Measurements from ENCODE around the gene DNAH14. TPM values are rescaled to one million over a fixed set of nuclear protein-coding genes. Genes with fewer than 3 reads are reported as not detected.

The DNAH14 gene
- total and polyA plus RNA-seq, 2 of the 13 experiments (the other 11 are each of a cell fraction or from before 2014, with no cell fraction given) = 4.5 to 27.5 TPM

DNA sequence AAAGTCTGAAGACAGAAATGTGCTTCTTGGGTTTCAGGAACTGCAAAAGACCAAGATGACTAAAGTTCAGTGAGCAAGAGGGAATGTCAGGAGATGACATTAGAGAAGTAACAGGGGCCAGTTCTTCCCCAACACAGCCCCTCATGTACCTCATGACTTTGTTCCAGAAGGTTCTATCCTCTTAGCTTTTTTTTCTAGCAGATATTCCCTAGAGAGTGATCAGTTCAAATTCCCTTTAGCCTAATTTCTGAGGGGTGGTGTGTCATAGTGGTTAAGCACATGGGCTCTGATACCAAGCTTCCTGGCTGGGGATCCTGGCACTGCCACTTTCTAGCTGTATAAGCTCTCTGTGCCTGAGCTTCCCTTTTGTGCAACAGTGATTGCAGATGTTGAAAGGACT, 390.4 kb downstream of the DNAH14 start (continued):
- TF ChIP-seq, protein P1, sequence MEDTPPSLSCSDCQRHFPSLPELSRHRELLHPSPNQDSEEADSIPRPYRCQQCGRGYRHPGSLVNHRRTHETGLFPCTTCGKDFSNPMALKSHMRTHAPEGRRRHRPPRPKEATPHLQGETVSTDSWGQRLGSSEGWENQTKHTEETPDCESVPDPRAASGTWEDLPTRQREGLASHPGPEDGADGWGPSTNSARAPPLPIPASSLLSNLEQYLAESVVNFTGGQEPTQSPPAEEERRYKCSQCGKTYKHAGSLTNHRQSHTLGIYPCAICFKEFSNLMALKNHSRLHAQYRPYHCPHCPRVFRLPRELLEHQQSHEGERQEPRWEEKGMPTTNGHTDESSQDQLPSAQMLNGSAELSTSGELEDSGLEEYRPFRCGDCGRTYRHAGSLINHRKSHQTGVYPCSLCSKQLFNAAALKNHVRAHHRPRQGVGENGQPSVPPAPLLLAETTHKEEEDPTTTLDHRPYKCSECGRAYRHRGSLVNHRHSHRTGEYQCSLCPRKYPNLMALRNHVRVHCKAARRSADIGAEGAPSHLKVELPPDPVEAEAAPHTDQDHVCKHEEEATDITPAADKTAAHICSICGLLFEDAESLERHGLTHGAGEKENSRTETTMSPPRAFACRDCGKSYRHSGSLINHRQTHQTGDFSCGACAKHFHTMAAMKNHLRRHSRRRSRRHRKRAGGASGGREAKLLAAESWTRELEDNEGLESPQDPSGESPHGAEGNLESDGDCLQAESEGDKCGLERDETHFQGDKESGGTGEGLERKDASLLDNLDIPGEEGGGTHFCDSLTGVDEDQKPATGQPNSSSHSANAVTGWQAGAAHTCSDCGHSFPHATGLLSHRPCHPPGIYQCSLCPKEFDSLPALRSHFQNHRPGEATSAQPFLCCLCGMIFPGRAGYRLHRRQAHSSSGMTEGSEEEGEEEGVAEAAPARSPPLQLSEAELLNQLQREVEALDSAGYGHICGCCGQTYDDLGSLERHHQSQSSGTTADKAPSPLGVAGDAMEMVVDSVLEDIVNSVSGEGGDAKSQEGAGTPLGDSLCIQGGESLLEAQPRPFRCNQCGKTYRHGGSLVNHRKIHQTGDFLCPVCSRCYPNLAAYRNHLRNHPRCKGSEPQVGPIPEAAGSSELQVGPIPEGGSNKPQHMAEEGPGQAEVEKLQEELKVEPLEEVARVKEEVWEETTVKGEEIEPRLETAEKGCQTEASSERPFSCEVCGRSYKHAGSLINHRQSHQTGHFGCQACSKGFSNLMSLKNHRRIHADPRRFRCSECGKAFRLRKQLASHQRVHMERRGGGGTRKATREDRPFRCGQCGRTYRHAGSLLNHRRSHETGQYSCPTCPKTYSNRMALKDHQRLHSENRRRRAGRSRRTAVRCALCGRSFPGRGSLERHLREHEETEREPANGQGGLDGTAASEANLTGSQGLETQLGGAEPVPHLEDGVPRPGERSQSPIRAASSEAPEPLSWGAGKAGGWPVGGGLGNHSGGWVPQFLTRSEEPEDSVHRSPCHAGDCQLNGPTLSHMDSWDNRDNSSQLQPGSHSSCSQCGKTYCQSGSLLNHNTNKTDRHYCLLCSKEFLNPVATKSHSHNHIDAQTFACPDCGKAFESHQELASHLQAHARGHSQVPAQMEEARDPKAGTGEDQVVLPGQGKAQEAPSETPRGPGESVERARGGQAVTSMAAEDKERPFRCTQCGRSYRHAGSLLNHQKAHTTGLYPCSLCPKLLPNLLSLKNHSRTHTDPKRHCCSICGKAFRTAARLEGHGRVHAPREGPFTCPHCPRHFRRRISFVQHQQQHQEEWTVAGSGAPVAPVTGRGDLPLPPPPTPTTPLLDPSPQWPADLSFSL (CRISPR knock-in tag; IDR thresholded peaks at IDR 0.05) = no peak
- TF ChIP-seq PAF1 (CRISPR knock-in tag; IDR thresholded peaks at IDR 0.05) = no peak

DNA sequence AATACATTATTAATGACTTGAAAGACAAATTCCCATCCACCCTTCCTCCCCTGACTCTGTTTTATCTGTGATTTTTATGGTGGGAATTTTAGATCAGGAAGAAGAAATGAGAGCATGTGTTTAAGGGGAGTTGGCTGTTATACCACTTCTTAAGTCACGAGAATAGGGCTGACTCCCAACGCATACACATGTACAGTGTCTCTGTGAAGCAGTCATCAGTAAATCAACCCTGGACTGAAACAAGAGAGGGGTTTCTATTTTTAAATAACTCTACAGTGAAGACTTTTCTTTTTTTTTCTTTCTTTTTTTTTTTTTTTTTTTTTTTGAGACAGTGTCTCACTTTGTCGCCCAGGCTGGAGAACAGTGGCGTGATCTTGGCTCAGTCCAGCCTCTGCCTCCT, 392.3 kb downstream of the DNAH14 start:
- ChIA-PET POLR2A (no interaction called here), CTCF (ENCODE audit: low intra/inter-chr PET ratio, low total read pairs) (no interaction called here)
- no TSS peak for BruUV-seq (replicated peaks)
- Histone ChIP-seq H2AFZ (ENCODE audit: low read length) (no peak overlapping the region), H3K27ac (ENCODE audit: extremely low read length, insufficient read depth, low read length) (no peak overlapping the region), H3K9me3 (ENCODE audit: low read length) (no peaks in the 10 kb centered on the region), H3K4me2 (ENCODE audit: low read depth, low read length) (no peak overlapping the region), H4K20me1 (ENCODE audit: insufficient read depth, low read length) (no peaks in the 10 kb centered on the region), H3K79me2 (ENCODE audit: insufficient read depth, low read length) (no peaks in the 10 kb centered on the region), H3K4me3 (replicated peaks in 1 of 3; ENCODE audit: insufficient read depth in 1 of 3, low read depth in 2 of 3, low read length in 3 of 3) (no peak overlapping the region), H3K36me3 (replicated peaks in 1 of 2; ENCODE audit: control insufficient read depth in 1 of 2, insufficient read depth in 2 of 2, low read length in 2 of 2) (no peaks in the 10 kb centered on the region), H3K27me3 (ENCODE audit: control insufficient read depth in 1 of 2, insufficient read depth in 2 of 2, low read length in 2 of 2) (no peaks in the 10 kb centered on the region), H3K4me1 (ENCODE audit: insufficient read depth, low read length) (no peaks in the 10 kb centered on the region), H3K9ac (ENCODE audit: insufficient read depth, low read depth, low read length) (no peak overlapping the region)
- in situ Hi-C loops (cut with HindIII; ENCODE audit: extremely low pct_ligation_motif_present, low pct_unique_long_range_greater_than_20kb) = loop anchor here (25.0 kb wide), 1 partner anchor 641 kb away; no protein-coding TSS in a partner anchor
- whole genome bisulfite sequencing (ENCODE audit: low lambda C conversion rate) = 72% methylated on average over 4 of the region's 4 CpGs
- TF ChIP-seq, protein P2, sequence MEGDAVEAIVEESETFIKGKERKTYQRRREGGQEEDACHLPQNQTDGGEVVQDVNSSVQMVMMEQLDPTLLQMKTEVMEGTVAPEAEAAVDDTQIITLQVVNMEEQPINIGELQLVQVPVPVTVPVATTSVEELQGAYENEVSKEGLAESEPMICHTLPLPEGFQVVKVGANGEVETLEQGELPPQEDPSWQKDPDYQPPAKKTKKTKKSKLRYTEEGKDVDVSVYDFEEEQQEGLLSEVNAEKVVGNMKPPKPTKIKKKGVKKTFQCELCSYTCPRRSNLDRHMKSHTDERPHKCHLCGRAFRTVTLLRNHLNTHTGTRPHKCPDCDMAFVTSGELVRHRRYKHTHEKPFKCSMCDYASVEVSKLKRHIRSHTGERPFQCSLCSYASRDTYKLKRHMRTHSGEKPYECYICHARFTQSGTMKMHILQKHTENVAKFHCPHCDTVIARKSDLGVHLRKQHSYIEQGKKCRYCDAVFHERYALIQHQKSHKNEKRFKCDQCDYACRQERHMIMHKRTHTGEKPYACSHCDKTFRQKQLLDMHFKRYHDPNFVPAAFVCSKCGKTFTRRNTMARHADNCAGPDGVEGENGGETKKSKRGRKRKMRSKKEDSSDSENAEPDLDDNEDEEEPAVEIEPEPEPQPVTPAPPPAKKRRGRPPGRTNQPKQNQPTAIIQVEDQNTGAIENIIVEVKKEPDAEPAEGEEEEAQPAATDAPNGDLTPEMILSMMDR (CRISPR knock-in tag; IDR thresholded peaks at IDR 0.05) = no peak
- ATAC-seq = no peak
- no peak for FAIRE-seq
- intact Hi-C loops (cut with micrococcal nuclease; ENCODE audit: unreplicated experiment) = no loop called here
- DNase-seq (ENCODE audit: low spot score) = no peak
